H1 (cell line): ENCODE data around the gene ADCK2. TPM values are rescaled to one million over a fixed set of nuclear protein-coding genes. Genes with fewer than 3 reads are reported as not detected.

Experiments used
- CTCF ChIA-PET: fragments of 300-600 bp; sonication (Branson Sonifier 250); formaldehyde crosslinking; loops from one replicate; lab custom pipeline; 2021; ENCODE audit not compliant: partially characterized antibody; lab: Charles Lee
- POLR2A ChIA-PET: fragments of 300-600 bp; sonication (Branson Sonifier 250); formaldehyde crosslinking; loops from one replicate; lab custom pipeline; 2021; ENCODE audit warnings: inconsistent platforms; ENCODE audit not compliant: partially characterized antibody; lab: Charles Lee
- DNase-seq, 2 experiments: peaks; one replicate each; pipeline versions ENCODE4 v3.0.0 to v3.0.0-alpha.2; 2010 to 2022; ENCODE audit warnings: low spot score in 2 of 2, low read depth in 1 of 2, mixed read lengths in 1 of 2
- FAIRE-seq: peaks from 2 replicates; lab custom pipeline; 2011; peaks lifted over from hg19 to GRCh38; lab: Jason Lieb, UNC
- H2AFZ ChIP-seq: 2 replicates; pipeline ENCODE4 v1.8.1; 2012; ENCODE audit warnings: low read length, inconsistent platforms
- H2AK5ac ChIP-seq: 2 replicates; pipeline ENCODE4 v1.6.1; 2013; ENCODE audit warnings: low read depth, low read length
- H2BK120ac ChIP-seq: replicated peaks from 2 replicates; pipeline ENCODE3; 2013; ENCODE audit warnings: low read depth, low read length, inconsistent platforms
- H2BK12ac ChIP-seq: 2 replicates; pipeline ENCODE4 v1.6.1; 2013; ENCODE audit warnings: low read depth, low read length
- H2BK15ac ChIP-seq: 2 replicates; pipeline ENCODE4 v1.6.1; 2013; ENCODE audit warnings: low read length
- H2BK20ac ChIP-seq: 2 replicates; pipeline ENCODE4 v1.6.1; 2013; ENCODE audit warnings: low read length
- H2BK5ac ChIP-seq: 2 replicates; pipeline ENCODE4 v1.6.1; 2013; ENCODE audit warnings: low read depth, low read length
- H3K14ac ChIP-seq: 2 replicates; pipeline ENCODE4 v1.6.1; 2013; ENCODE audit warnings: inconsistent platforms; ENCODE audit not compliant: insufficient read length
- H3K18ac ChIP-seq: 2 replicates; pipeline ENCODE4 v1.6.1; 2013; ENCODE audit warnings: low read length; ENCODE audit errors: extremely low read depth
- H3K23ac ChIP-seq: 2 replicates; pipeline ENCODE4 v1.6.1; 2013; ENCODE audit warnings: inconsistent platforms; ENCODE audit not compliant: insufficient read length
- H3K23me2 ChIP-seq: 2 replicates; pipeline ENCODE4 v1.6.1; 2013; ENCODE audit warnings: low read depth, low read length
- H3K27ac ChIP-seq: 2 replicates; pipeline ENCODE4 v1.6.1; 2011; ENCODE audit warnings: low read depth, low read length, inconsistent platforms
- H3K27me3 ChIP-seq, 4 experiments: replicated peaks in 1 of 4; 1 replicate in 1 of 4; 2 replicates in 3 of 4; pipeline versions ENCODE4 v1.6.1 to v1.8.1; 2011 to 2013; ENCODE audit warnings: low read length in 3 of 4, mild to moderate bottlenecking in 3 of 4, inconsistent platforms in 2 of 4, mixed read lengths in 2 of 4, moderate library complexity in 1 of 4; ENCODE audit not compliant: control insufficient read depth in 3 of 4, insufficient read depth in 3 of 4; ENCODE audit errors: extremely low read depth in 1 of 4
- H3K36me3 ChIP-seq, 4 experiments: 2 replicates each; pipeline versions ENCODE4 v1.6.1 to v1.8.1; 2011 to 2013; ENCODE audit warnings: mild to moderate bottlenecking in 4 of 4, low read length in 3 of 4, moderate library complexity in 2 of 4, control low read depth in 1 of 4, inconsistent platforms in 1 of 4; ENCODE audit not compliant: insufficient read depth in 4 of 4, control insufficient read depth in 2 of 4
- H3K4ac ChIP-seq: replicated peaks from 2 replicates; pipeline ENCODE3; 2013; ENCODE audit warnings: low read length, low read depth, mixed read lengths, inconsistent platforms; ENCODE audit not compliant: insufficient read length
- H3K4me1 ChIP-seq, 4 experiments: replicated peaks in 1 of 4; 1 replicate in 1 of 4; 2 replicates in 3 of 4; pipeline versions ENCODE4 v1.6.1 to v1.8.1; 2011 to 2013; ENCODE audit warnings: low read length in 3 of 4, inconsistent platforms in 2 of 4, mixed read lengths in 1 of 4; ENCODE audit not compliant: insufficient read depth in 4 of 4, control insufficient read depth in 3 of 4
- H3K4me2 ChIP-seq, 2 experiments: 2 replicates each; pipeline versions ENCODE4 v1.6.1 to v1.8.1; 2011 to 2013; ENCODE audit warnings: low read depth in 2 of 2, low read length in 2 of 2, control low read depth in 1 of 2, inconsistent platforms in 1 of 2, mild to moderate bottlenecking in 1 of 2; ENCODE audit not compliant: insufficient read depth in 1 of 2
- H3K4me3 ChIP-seq, 4 experiments: fragments of 200-600, 300-600 bp in 1 of 4; sonication (generic), shearing (Covaris generic), sonication (Bioruptor Twin) in 1 of 4; 2 replicates each; pipeline versions ENCODE4 v1.5.1 to v1.8.1; 2011 to 2016; ENCODE audit warnings: low read length in 4 of 4, low read depth in 3 of 4, control low read depth in 2 of 4, inconsistent platforms in 2 of 4, mild to moderate bottlenecking in 2 of 4, mixed read lengths in 1 of 4, moderate library complexity in 1 of 4; ENCODE audit not compliant: insufficient read depth in 2 of 4; ENCODE audit errors: extremely low read depth in 1 of 4
- H3K56ac ChIP-seq: replicated peaks from 2 replicates; pipeline ENCODE3; 2013; ENCODE audit warnings: low read depth, mild to moderate bottlenecking, mixed read lengths, low read length, inconsistent platforms; ENCODE audit not compliant: insufficient read length
- H3K79me1 ChIP-seq: 2 replicates; pipeline ENCODE4 v1.6.1; 2013; ENCODE audit warnings: low read depth, low read length, control low read depth
- H3K79me2 ChIP-seq, 2 experiments: 2 replicates each; pipeline versions ENCODE4 v1.6.1 to v1.8.1; 2012 to 2013; ENCODE audit warnings: low read length in 2 of 2, mild to moderate bottlenecking in 2 of 2, inconsistent platforms in 1 of 2; ENCODE audit not compliant: insufficient read depth in 2 of 2, control insufficient read depth in 1 of 2
- H3K9ac ChIP-seq, 4 experiments: replicated peaks in 1 of 4; 1 replicate in 1 of 4; 2 replicates in 3 of 4; pipeline versions ENCODE4 v1.6.1 to v1.8.1; 2011 to 2013; ENCODE audit warnings: low read depth in 3 of 4, low read length in 3 of 4, control low read depth in 2 of 4, mild to moderate bottlenecking in 2 of 4, moderate library complexity in 2 of 4, inconsistent platforms in 1 of 4; ENCODE audit errors: extremely low read depth in 1 of 4
- H3K9me3 ChIP-seq, 2 experiments: 2 replicates each; pipeline versions ENCODE4 v1.6.1 to v1.8.1; 2012 to 2013; ENCODE audit warnings: mild to moderate bottlenecking in 2 of 2, moderate library complexity in 2 of 2, control low read depth in 1 of 2, inconsistent platforms in 1 of 2, low read depth in 1 of 2, low read length in 1 of 2, mixed read lengths in 1 of 2; ENCODE audit not compliant: insufficient read depth in 2 of 2
- H4K20me1 ChIP-seq, 2 experiments: replicated peaks in 1 of 2; 2 replicates each; pipeline versions ENCODE3 to v1.8.1; 2011 to 2013; ENCODE audit warnings: inconsistent platforms in 2 of 2, low read length in 2 of 2, mild to moderate bottlenecking in 1 of 2; ENCODE audit not compliant: insufficient read depth in 2 of 2, control insufficient read depth in 1 of 2
- H4K5ac ChIP-seq: 2 replicates; pipeline ENCODE4 v1.6.1; 2013; ENCODE audit warnings: low read length, low read depth, mixed read lengths, inconsistent platforms; ENCODE audit not compliant: insufficient read length
- H4K8ac ChIP-seq: 2 replicates; pipeline ENCODE4 v1.8.0; 2013; ENCODE audit warnings: mild to moderate bottlenecking, moderate library complexity, low read length, inconsistent platforms; ENCODE audit not compliant: insufficient read depth; ENCODE audit errors: extremely low read depth
- H4K91ac ChIP-seq: replicated peaks from 2 replicates; pipeline ENCODE3; 2013; ENCODE audit warnings: low read length, mixed read lengths, inconsistent platforms; ENCODE audit not compliant: insufficient read length
- CHD2 ChIP-seq: IDR thresholded peaks from 2 replicates; pipeline ENCODE4 v1.6.1; 2012; ENCODE audit warnings: low read length, improper control_type of control experiment
- CTCF ChIP-seq, 3 experiments: IDR thresholded peaks; 1 replicate in 2 of 3; 2 replicates in 1 of 3; pipeline versions ENCODE4 v1.5.1 to v1.6.1; 2011; ENCODE audit warnings: low read length in 3 of 3, mild to moderate bottlenecking in 3 of 3, inconsistent platforms in 2 of 3, low read depth in 1 of 3, moderate library complexity in 1 of 3; ENCODE audit not compliant: insufficient read depth in 1 of 3; ENCODE audit errors: control extremely low read depth in 1 of 3
- GTF2F1 ChIP-seq: IDR thresholded peaks from 2 replicates; pipeline ENCODE4 v1.6.1; 2012; ENCODE audit warnings: low read depth, low read length, improper control_type of control experiment, borderline replicate concordance
- KDM4A ChIP-seq: IDR thresholded peaks from one replicate; pipeline ENCODE4 v1.7.1; 2012; ENCODE audit warnings: low read depth, mild to moderate bottlenecking, moderate library complexity, low read length, inconsistent platforms; ENCODE audit not compliant: severe bottlenecking
- KDM5A ChIP-seq: fragments of 200-600 bp; IDR thresholded peaks from 2 replicates; pipeline ENCODE4 v1.7.1; 2012; ENCODE audit warnings: mild to moderate bottlenecking, low read length, inconsistent platforms, mixed read lengths
- POU5F1 ChIP-seq: IDR thresholded peaks from 2 replicates; pipeline ENCODE4 v1.6.1; 2011; ENCODE audit warnings: low read depth, mild to moderate bottlenecking, low read length, moderate library complexity
- RNF2 ChIP-seq: fragments of 200-900, 300-1000 bp; sonication (generic); IDR thresholded peaks from 2 replicates; pipeline ENCODE4 v1.7.1; 2016; ENCODE audit warnings: borderline replicate concordance, low read depth, mild to moderate bottlenecking, antibody characterized with exemption, low read length; ENCODE audit not compliant: poor library complexity, severe bottlenecking; ENCODE audit errors: missing control alignments
- RXRA ChIP-seq: IDR thresholded peaks from 2 replicates; pipeline ENCODE4 v1.6.1; 2011; ENCODE audit warnings: low read depth, mild to moderate bottlenecking, low read length, moderate library complexity; ENCODE audit not compliant: insufficient read depth
- SAP30 ChIP-seq: fragments of 300-600 bp; sonication (generic); IDR thresholded peaks from 2 replicates; pipeline ENCODE4 v1.7.1; 2012; ENCODE audit warnings: low read length, moderate library complexity, mild to moderate bottlenecking, inconsistent platforms; ENCODE audit not compliant: insufficient read depth, insufficient replicate concordance
- SP1 ChIP-seq: IDR thresholded peaks from 2 replicates; pipeline ENCODE4 v1.6.1; 2011; ENCODE audit warnings: low read depth, low read length
- SP4 ChIP-seq: IDR thresholded peaks from 2 replicates; pipeline ENCODE4 v1.6.1; 2012; ENCODE audit warnings: low read length, inconsistent platforms
- YY1 ChIP-seq: IDR thresholded peaks from 2 replicates; pipeline ENCODE4 v1.6.1; 2011; ENCODE audit warnings: low read depth, mild to moderate bottlenecking, low read length
- WGBS, 2 experiments: shearing (Covaris generic) in 1 of 2; methylation state at CpG; one replicate each; pipeline versions ENCODE4 v1.1.6 to v1.1.7; 2013 to 2015; ENCODE audit warnings: low lambda C conversion rate in 2 of 2, mixed read lengths in 2 of 2, inconsistent platforms in 1 of 2, low coverage in 1 of 2, missing lambda C conversion rate in 1 of 2; ENCODE audit not compliant: insufficient replicate concordance in 2 of 2, insufficient coverage in 1 of 2, insufficient read length in 1 of 2; ENCODE audit errors: extremely low coverage in 1 of 2, missing lambda C conversion rate in 1 of 2; 5-methylcytosine and 5-hydroxymethylcytosine counted together
- polyA plus RNA-seq, 7 experiments: library from polyadenylated mRNA; depleted of rRNA in 3 of 7; stranded (reverse) in 5 of 7; unstranded in 2 of 7; fragments of >200 nt in 5 of 7; fragments of 200-250 nt in 2 of 7; gene quantifications; 1 replicate in 5 of 7; 2 replicates in 1 of 7; 4 replicates in 1 of 7; pipeline versions ENCODE4 v1.2.1 to v1.2.3, GENCODE V29; 2011 to 2013; ENCODE audit warnings: missing spikeins in 2 of 7, mixed read lengths in 2 of 7
- total RNA-seq: library from RNA; stranded (reverse); fragmentation: NEBNext Ultra II Directional; extraction: Animal tissue kit (Norgen Biotek cat#: 25700); gene quantifications from 2 replicates; pipeline ENCODE4 v1.2.1, GENCODE V29; 2021

The ADCK2 gene
- total and polyA plus RNA-seq, 2 of the 8 experiments (the other 6 are each of a cell fraction or from before 2014, with no cell fraction given): 6.9 to 11.7 TPM

- Histone ChIP-seq H3K18ac (no peak overlapping the region), H4K20me1 (no peaks in the 10 kb centered on the region), H3K79me2 (no peaks in the 10 kb centered on the region), H3K27ac (no peak overlapping the region), H3K79me1 (no peaks in the 10 kb centered on the region), H2BK12ac (no peak overlapping the region), H3K9ac (no peak overlapping the region), H3K4ac (no peak overlapping the region), H4K91ac (no peak overlapping the region), H3K56ac (no peak overlapping the region), H2AFZ (no peak overlapping the region), H3K9me3 (no peaks in the 10 kb centered on the region), H4K8ac (no peak overlapping the region), H2AK5ac (no peak overlapping the region), H3K4me3 (no peak overlapping the region), H2BK15ac (no peak overlapping the region), H3K23ac (no peak overlapping the region), H3K4me2 (no peak overlapping the region), H3K36me3 (peaks cover 0 to 5% (median 3%) of the 10 kb centered on the region in 4 experiments; a peak in 5 of 8 replicates), H3K23me2 (no peaks in the 10 kb centered on the region), H2BK5ac (no peak overlapping the region), H3K4me1 (no peaks in the 10 kb centered on the region), H3K27me3 (no peaks in the 10 kb centered on the region), H2BK120ac (no peak overlapping the region), H3K14ac (no peak overlapping the region), H2BK20ac (no peak overlapping the region), H4K5ac (no peak overlapping the region)
- FAIRE-seq (no peak), DNase-seq (no peak)
- ChIA-PET CTCF (interaction anchor here (0.8 to 3.0 kb wide), 23 partner anchors 10 to 508 kb away, joined by 3 to 19 read pairs (median 4); no protein-coding TSS in a partner anchor), POLR2A (no interaction called here)
- 75% methylated on average over 2 of the region's 2 CpGs; no CpG with 5 or more reads in 1 of the 2 experiments for WGBS, 2 experiments
- no peak for TF ChIP-seq KDM5A
- no peak for TF ChIP-seq POU5F1
- TF ChIP-seq CHD2: no peak
- no peak for TF ChIP-seq RXRA
- peak in 2 of 3 experiments; percentile 21 to 51; a peak in 1 of 4 replicates for TF ChIP-seq CTCF (IDR thresholded peaks at IDR 0.05; ENCODE audit: control extremely low read depth in 1 of 3, insufficient read depth in 1 of 3, low read depth in 1 of 3, low read length in 3 of 3)
- no peak for TF ChIP-seq GTF2F1
- TF ChIP-seq SAP30: no peak
- no peak for TF ChIP-seq RNF2
- peak; percentile 30; the same call in 1 of the 2 replicates for TF ChIP-seq YY1
- no peak for TF ChIP-seq SP1
- no peak for TF ChIP-seq KDM4A
- TF ChIP-seq SP4: no peak
Observed at GRCh38 chr7:140726281-140726680, 53.5 kb downstream of the ADCK2 start.
